ENCODE results near the gene SLC30A3. TPM values are rescaled to one million over a fixed set of nuclear protein-coding genes. Genes with fewer than 3 reads are reported as not detected.

SLC30A3 gene
- polyA plus RNA-seq, 1 donor: 0.57 TPM

DNA sequence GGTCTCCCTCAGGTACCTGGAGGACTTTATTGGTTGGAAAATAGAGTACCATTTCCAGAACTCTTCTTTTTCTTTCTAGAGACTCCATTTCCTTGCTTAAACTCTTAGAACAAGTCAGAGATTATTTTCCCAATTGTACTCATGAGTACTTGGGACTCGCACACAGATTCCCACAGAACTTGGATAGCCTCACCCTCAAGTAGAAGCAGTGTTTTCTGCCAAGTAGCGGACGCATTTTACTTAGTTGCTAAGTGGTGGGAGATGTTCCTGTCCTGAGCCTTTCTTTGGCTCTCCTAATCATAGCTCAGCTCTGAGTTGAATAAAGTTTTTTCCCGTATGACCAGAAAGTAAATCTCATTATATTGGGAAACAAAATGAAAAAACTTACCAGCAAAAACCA is 17.2 kb downstream of the SLC30A3 start:
- no peak overlapping the region for H3K4me3 ChIP-seq (ENCODE audit: low read length)
- H3K27ac ChIP-seq (ENCODE audit: low read length): no peak overlapping the region
- no peak for DNase-seq
- H3K9me3 ChIP-seq (ENCODE audit: control insufficient read depth, low read depth, low read length): no peaks in the 10 kb centered on the region
- H3K4me1 ChIP-seq (ENCODE audit: control insufficient read depth, insufficient read depth, low read length): peaks cover 9% of the 10 kb centered on the region
- peaks cover 38% of the 10 kb centered on the region for H3K36me3 ChIP-seq (ENCODE audit: control insufficient read depth, insufficient read depth, low read length)
- H3K27me3 ChIP-seq (ENCODE audit: control insufficient read depth, insufficient read depth, low read length): peaks cover 20% of the 10 kb centered on the region
- 95% methylated on average over 3 of the region's 4 CpGs for WGBS (ENCODE audit: insufficient coverage, low lambda C conversion rate)

DNA sequence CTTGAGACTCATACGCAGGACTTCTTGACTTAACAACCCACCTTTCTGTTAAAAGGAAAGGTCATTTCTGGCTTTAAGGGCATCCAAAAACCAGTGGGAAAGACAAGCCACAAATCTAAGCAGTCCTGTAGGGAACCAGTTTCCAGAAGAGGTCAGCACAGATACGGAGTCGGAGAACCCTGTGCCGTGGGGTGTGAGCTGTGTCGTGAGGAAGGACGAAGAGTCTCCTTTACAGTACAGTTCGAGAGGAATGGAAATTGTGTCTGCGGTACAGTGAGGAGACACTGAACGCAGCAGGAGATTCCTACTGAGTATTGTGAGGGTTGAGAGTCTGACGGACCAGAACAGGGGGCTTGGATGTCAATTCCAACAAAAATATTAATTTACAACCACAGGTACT is 17.7 kb downstream of the SLC30A3 start:
- Histone ChIP-seq H3K4me3 (ENCODE audit: low read length) (no peak overlapping the region), H3K36me3 (ENCODE audit: control insufficient read depth, insufficient read depth, low read length) (peaks cover 43% of the 10 kb centered on the region), H3K4me1 (ENCODE audit: control insufficient read depth, insufficient read depth, low read length) (peaks cover 4% of the 10 kb centered on the region), H3K27ac (ENCODE audit: low read length) (no peak overlapping the region), H3K27me3 (ENCODE audit: control insufficient read depth, insufficient read depth, low read length) (peaks cover 15% of the 10 kb centered on the region), H3K9me3 (ENCODE audit: control insufficient read depth, low read depth, low read length) (no peaks in the 10 kb centered on the region)
- WGBS (ENCODE audit: insufficient coverage, low lambda C conversion rate): 84% methylated on average over 4 of the region's 10 CpGs
- DNase-seq: no peak

DNA sequence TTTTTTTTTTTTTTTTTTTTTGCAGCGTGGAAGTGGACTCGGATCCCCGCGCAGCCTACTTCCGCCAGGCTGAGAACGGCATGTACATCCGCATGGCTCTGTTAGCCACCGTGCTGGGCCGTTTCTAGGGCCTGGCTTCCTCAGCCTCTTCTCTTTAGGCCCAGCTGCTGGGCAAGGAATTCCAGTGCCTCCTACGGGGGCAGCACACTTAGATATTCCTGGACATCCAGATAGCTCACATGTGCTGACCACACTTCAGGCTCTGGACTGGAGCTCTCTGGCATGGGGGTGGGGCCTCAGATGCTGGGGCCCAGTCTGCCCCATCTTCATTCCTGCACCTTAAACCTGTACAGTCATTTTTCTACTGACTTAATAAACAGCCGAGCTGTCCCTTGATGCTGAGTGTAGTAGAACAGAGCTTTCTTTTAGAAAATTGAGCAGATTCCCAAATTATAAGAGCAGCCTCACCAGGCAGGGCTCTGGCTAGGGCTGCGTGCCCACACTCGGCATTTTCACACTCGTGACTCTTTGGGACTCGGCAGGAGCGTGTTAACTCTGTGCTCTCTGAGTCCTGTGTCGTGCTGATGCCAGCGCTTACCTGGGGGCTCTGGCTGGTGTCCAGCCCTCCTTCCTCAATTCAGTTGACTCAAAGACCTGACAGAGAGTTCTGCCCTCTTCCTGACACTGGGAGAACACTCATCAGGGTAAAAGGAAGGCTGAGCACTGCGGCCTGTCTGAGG is 19.3 kb downstream of the SLC30A3 start:
- H3K36me3 ChIP-seq (ENCODE audit: control insufficient read depth, insufficient read depth, low read length): peaks cover 57% of the 10 kb centered on the region
- no peak overlapping the region for H3K27ac ChIP-seq (ENCODE audit: low read length)
- peak in 1 of 2 donors; percentile 19 for DNase-seq
- H3K4me3 ChIP-seq (ENCODE audit: low read length): no peak overlapping the region
- no peaks in the 10 kb centered on the region for H3K4me1 ChIP-seq (ENCODE audit: control insufficient read depth, insufficient read depth, low read length)
- WGBS (ENCODE audit: insufficient coverage, low lambda C conversion rate): 86% methylated on average over 1 of the region's 19 CpGs
- peaks cover 3% of the 10 kb centered on the region for H3K27me3 ChIP-seq (ENCODE audit: control insufficient read depth, insufficient read depth, low read length)
- H3K9me3 ChIP-seq (ENCODE audit: control insufficient read depth, low read depth, low read length): no peaks in the 10 kb centered on the region

DNA sequence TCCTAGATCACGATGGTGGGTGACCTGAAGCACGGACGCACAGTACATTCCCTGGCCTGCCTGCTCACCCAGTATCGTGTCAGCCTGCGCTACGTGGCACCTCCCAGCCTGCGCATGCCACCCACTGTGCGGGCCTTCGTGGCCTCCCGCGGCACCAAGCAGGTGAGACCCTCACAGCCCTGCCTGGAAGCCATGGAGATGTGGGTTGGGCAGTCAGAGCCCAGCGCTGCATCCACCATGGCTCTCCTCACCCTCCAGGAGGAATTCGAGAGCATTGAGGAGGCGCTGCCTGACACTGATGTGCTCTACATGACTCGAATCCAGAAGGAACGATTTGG is 20.3 kb downstream of the SLC30A3 start:
- H3K27me3 ChIP-seq (ENCODE audit: control insufficient read depth, insufficient read depth, low read length): no peaks in the 10 kb centered on the region
- H3K27ac ChIP-seq (ENCODE audit: low read length): no peak overlapping the region
- no peaks in the 10 kb centered on the region for H3K9me3 ChIP-seq (ENCODE audit: control insufficient read depth, low read depth, low read length)
- H3K4me3 ChIP-seq (ENCODE audit: low read length): no peak overlapping the region
- peaks cover 67% of the 10 kb centered on the region for H3K36me3 ChIP-seq (ENCODE audit: control insufficient read depth, insufficient read depth, low read length)
- H3K4me1 ChIP-seq (ENCODE audit: control insufficient read depth, insufficient read depth, low read length): no peaks in the 10 kb centered on the region
- WGBS (ENCODE audit: insufficient coverage, low lambda C conversion rate): no CpG with 5 or more reads among the region's 16 CpGs
- DNase-seq: no peak

DNA sequence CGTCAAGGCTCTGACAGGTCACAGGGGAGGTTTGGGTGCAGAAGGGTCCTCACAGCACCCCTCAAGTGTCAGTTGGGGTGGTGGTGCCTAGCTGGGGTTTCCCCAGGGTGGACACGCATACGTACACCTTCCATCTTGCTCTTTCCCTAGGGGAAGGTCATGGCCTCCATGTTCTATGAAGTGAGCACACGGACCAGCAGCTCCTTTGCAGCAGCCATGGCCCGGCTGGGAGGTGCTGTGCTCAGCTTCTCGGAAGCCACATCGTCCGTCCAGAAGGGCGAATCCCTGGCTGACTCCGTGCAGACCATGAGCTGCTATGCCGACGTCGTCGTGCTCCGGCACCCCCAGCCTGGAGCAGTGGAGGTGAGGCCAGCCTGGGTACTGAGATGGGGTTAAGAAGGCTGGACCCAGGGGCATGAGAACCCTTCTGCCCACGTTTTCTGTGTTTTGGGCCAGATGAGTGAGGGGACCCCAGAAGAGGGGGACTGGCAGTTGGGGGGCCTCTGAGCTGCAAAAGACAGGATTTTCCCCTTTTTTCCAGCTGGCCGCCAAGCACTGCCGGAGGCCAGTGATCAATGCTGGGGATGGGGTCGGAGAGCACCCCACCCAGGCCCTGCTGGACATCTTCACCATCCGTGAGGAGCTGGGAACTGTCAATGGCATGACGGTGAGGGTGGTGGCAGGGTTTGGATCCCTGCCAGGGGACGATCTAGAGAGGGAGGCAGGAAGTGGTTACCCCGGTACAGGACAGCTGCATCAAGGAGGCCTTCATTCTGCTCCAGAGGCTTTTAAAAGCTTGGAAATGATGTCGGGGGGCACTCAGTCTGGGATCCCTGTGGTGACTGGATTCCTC is 20.9 kb downstream of the SLC30A3 start:
- no peak for DNase-seq
- H3K9me3 ChIP-seq (ENCODE audit: control insufficient read depth, low read depth, low read length): no peaks in the 10 kb centered on the region
- no peaks in the 10 kb centered on the region for H3K4me1 ChIP-seq (ENCODE audit: control insufficient read depth, insufficient read depth, low read length)
- H3K27me3 ChIP-seq (ENCODE audit: control insufficient read depth, insufficient read depth, low read length): no peaks in the 10 kb centered on the region
- H3K4me3 ChIP-seq (ENCODE audit: low read length): no peak overlapping the region
- no peak overlapping the region for H3K27ac ChIP-seq (ENCODE audit: low read length)
- peaks cover 72% of the 10 kb centered on the region for H3K36me3 ChIP-seq (ENCODE audit: control insufficient read depth, insufficient read depth, low read length)
- no CpG with 5 or more reads among the region's 24 CpGs for WGBS (ENCODE audit: insufficient coverage, low lambda C conversion rate)

DNA sequence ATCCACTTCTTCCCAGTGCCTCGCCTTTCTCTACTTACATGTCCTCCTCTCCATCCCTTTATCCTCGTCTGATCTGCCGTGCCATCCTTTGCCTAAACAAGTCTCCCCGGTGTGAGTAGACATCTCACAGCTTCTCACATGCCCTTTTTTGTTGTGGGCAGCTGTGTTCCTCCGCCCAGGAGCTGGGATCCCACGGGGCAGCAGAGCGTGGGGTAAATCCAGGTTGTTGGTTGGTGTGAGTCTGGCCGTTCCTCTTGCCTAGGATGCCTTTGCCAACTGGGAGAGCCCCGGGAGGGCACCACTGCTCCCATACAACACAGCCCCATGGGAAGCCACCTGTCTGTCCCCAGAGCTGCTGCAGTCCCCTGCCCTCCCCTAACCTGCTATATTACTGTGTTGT is 22.4 kb downstream of the SLC30A3 start:
- H3K27ac ChIP-seq (ENCODE audit: low read length): no peak overlapping the region
- H3K27me3 ChIP-seq (ENCODE audit: control insufficient read depth, insufficient read depth, low read length): no peaks in the 10 kb centered on the region
- DNase-seq: no peak
- no peak overlapping the region for H3K4me3 ChIP-seq (ENCODE audit: low read length)
- WGBS (ENCODE audit: insufficient coverage, low lambda C conversion rate): 100% methylated on average over 1 of the region's 9 CpGs
- H3K9me3 ChIP-seq (ENCODE audit: control insufficient read depth, low read depth, low read length): no peaks in the 10 kb centered on the region
- H3K4me1 ChIP-seq (ENCODE audit: control insufficient read depth, insufficient read depth, low read length): no peaks in the 10 kb centered on the region
- peaks cover 87% of the 10 kb centered on the region for H3K36me3 ChIP-seq (ENCODE audit: control insufficient read depth, insufficient read depth, low read length)

DNA sequence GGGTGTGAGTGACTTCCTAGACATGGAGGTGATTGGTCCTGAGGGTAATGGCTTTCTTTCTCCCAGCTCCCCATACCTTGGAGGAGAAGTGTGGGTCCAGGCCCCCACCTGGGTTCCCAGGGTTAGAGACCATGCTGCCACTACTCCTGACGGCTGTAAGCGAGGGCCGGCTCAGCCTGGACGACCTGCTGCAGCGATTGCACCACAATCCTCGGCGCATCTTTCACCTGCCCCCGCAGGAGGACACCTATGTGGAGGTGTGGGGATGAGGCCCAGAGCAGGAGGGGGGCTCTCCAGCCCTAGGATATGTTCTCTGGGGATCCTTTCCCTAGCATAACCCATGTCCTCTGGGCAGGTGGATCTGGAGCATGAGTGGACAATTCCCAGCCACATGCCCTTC is 23.9 kb downstream of the SLC30A3 start:
- Histone ChIP-seq H3K4me3 (ENCODE audit: low read length) (no peak overlapping the region), H3K36me3 (ENCODE audit: control insufficient read depth, insufficient read depth, low read length) (peaks cover 96% of the 10 kb centered on the region), H3K9me3 (ENCODE audit: control insufficient read depth, low read depth, low read length) (no peaks in the 10 kb centered on the region), H3K27me3 (ENCODE audit: control insufficient read depth, insufficient read depth, low read length) (no peaks in the 10 kb centered on the region), H3K4me1 (ENCODE audit: control insufficient read depth, insufficient read depth, low read length) (no peaks in the 10 kb centered on the region), H3K27ac (ENCODE audit: low read length) (no peak overlapping the region)
- DNase-seq: no peak
- WGBS (ENCODE audit: insufficient coverage, low lambda C conversion rate): no CpG with 5 or more reads among the region's 8 CpGs

DNA sequence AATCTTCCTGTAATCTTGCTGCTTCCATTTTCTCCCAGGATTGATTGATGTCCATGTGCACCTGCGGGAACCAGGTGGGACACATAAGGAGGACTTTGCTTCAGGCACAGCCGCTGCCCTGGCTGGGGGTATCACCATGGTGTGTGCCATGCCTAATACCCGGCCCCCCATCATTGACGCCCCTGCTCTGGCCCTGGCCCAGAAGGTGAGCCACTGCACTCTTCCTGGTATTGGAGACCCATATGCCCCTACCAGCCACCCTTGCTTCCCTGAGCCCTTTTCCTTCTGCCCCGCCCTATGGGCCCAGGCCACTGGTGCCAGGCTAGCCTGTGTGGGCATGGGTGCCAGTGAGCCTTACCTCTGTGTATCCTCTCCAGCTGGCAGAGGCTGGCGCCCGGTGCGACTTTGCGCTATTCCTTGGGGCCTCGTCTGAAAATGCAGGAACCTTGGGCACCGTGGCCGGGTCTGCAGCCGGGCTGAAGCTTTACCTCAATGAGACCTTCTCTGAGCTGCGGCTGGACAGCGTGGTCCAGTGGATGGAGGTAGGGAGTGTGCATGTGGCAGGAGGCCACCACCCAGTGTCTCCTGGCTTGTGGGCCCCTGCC is 25.4 kb downstream of the SLC30A3 start:
- no peaks in the 10 kb centered on the region for H3K27me3 ChIP-seq (ENCODE audit: control insufficient read depth, insufficient read depth, low read length)
- H3K4me3 ChIP-seq (ENCODE audit: low read length): no peak overlapping the region
- no CpG with 5 or more reads among the region's 15 CpGs for WGBS (ENCODE audit: insufficient coverage, low lambda C conversion rate)
- no peaks in the 10 kb centered on the region for H3K4me1 ChIP-seq (ENCODE audit: control insufficient read depth, insufficient read depth, low read length)
- no peaks in the 10 kb centered on the region for H3K9me3 ChIP-seq (ENCODE audit: control insufficient read depth, low read depth, low read length)
- no peak overlapping the region for H3K27ac ChIP-seq (ENCODE audit: low read length)
- no peak for DNase-seq
- peaks cover 97% of the 10 kb centered on the region for H3K36me3 ChIP-seq (ENCODE audit: control insufficient read depth, insufficient read depth, low read length)

DNA sequence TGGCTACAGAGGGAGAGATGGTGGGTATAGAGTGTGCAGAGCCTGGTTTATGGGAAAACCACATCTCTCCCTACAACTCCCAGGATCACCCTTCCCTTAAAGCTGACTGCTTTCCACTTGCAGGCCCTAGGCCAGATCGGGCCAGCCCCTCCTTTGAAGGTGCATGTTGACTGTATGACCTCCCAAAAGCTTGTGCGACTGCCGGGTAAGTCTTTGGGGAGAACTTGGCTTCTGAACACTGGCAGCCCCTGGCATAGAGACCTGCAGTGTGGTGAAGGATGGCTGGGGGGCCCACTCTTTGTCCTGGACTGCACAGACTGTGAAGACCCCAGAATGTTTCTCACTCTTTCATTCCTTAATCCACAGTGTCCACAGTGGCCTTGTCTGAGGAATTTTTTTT is 26.2 kb downstream of the SLC30A3 start:
- H3K9me3 ChIP-seq (ENCODE audit: control insufficient read depth, low read depth, low read length): no peaks in the 10 kb centered on the region
- H3K4me1 ChIP-seq (ENCODE audit: control insufficient read depth, insufficient read depth, low read length): no peaks in the 10 kb centered on the region
- H3K36me3 ChIP-seq (ENCODE audit: control insufficient read depth, insufficient read depth, low read length): peaks cover 97% of the 10 kb centered on the region
- WGBS (ENCODE audit: insufficient coverage, low lambda C conversion rate): no CpG with 5 or more reads among the region's 3 CpGs
- no peak overlapping the region for H3K27ac ChIP-seq (ENCODE audit: low read length)
- H3K4me3 ChIP-seq (ENCODE audit: low read length): no peak overlapping the region
- DNase-seq: no peak
- no peaks in the 10 kb centered on the region for H3K27me3 ChIP-seq (ENCODE audit: control insufficient read depth, insufficient read depth, low read length)

DNA sequence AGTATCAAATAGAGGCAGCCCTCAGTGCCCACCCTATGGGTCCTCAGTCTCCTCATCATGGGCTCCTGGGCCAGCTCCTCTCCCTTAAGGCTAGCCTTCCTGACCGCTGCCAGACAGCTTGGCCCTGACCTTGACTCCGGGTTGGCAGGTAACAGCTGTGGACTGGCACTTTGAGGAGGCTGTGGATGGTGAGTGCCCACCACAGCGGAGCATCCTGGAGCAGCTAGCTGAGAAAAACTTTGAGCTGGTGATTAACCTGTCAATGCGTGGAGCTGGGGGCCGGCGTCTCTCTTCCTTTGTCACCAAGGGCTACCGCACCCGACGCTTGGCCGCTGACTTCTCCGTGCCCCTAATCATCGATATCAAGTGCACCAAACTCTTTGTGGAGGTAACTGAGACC is 26.7 kb downstream of the SLC30A3 start:
- Histone ChIP-seq H3K4me1 (ENCODE audit: control insufficient read depth, insufficient read depth, low read length) (no peaks in the 10 kb centered on the region), H3K36me3 (ENCODE audit: control insufficient read depth, insufficient read depth, low read length) (peaks cover 97% of the 10 kb centered on the region), H3K27ac (ENCODE audit: low read length) (no peak overlapping the region), H3K27me3 (ENCODE audit: control insufficient read depth, insufficient read depth, low read length) (no peaks in the 10 kb centered on the region), H3K9me3 (ENCODE audit: control insufficient read depth, low read depth, low read length) (no peaks in the 10 kb centered on the region), H3K4me3 (ENCODE audit: low read length) (no peak overlapping the region)
- WGBS (ENCODE audit: insufficient coverage, low lambda C conversion rate): no CpG with 5 or more reads among the region's 12 CpGs
- DNase-seq: no peak

Measured in large intestine (tissue), 3 donors.